Lower leg skin (tissue), 4 donors: ENCODE measurements around the gene CD247. TPM values are rescaled to one million over a fixed set of nuclear protein-coding genes. Genes with fewer than 3 reads are reported as not detected.

ENCODE experiments used
- DNase-seq, 2 donors: peaks; one replicate each; pipeline ENCODE4 v3.0.0-alpha.2; 2019; ENCODE audit warnings: low spot score in 2 of 2
- H3K4me3 ChIP-seq: fragments of 200-600 bp; sonication (generic); 2 replicates; pipeline ENCODE4 v1.5.1; 2017; ENCODE audit warnings: mild to moderate bottlenecking, low read depth; ENCODE audit not compliant: poor library complexity, severe bottlenecking
- POLR2A ChIP-seq, 2 donors: fragments of 450-650 bp; IDR thresholded peaks; one replicate each; pipeline ENCODE4 v1.6.1; 2016 to 2017; ENCODE audit warnings: antibody characterized with exemption in 2 of 2, mild to moderate bottlenecking in 1 of 2, moderate library complexity in 1 of 2
- WGBS, 2 donors: methylation state at CpG; one replicate each; pipeline ENCODE4 v1.1.5; 2018; 5-methylcytosine and 5-hydroxymethylcytosine counted together
- intact Hi-C: fragments of 100-400 bp; cut with DNase I; formaldehyde crosslinking; loops from one replicate; pipeline ENCODE4 v1.15.0; 2023; ENCODE audit warnings: low total_unique reads
- total RNA-seq, 4 donors: library from RNA; depleted of rRNA; stranded (reverse); fragments of >200 nt; gene quantifications; one replicate each; pipeline ENCODE4 v1.1.0, GENCODE V29; 2016
- TF ChIP-seq, protein P1 (sequence below), 3 donors: fragments of 450-650 bp; IDR thresholded peaks; one replicate each; pipeline ENCODE4 v1.5.1; 2016; ENCODE audit warnings: antibody characterized with exemption in 3 of 3, mild to moderate bottlenecking in 3 of 3, moderate library complexity in 2 of 3

CD247 gene
- total RNA-seq, 4 donors from 2014 or later = 0.27 to 0.61 (median 0.58) TPM; not detected in 1

GRCh38 chr1:167477986-167478385 is 40.3 kb downstream of the CD247 start:
- intact Hi-C loops = no loop called here
- 79 to 83% methylated on average over 5 of the region's 5 CpGs for WGBS, 2 donors
- no peak for TF ChIP-seq POLR2A (IDR thresholded peaks at IDR 0.05)
- TF ChIP-seq, protein P1, sequence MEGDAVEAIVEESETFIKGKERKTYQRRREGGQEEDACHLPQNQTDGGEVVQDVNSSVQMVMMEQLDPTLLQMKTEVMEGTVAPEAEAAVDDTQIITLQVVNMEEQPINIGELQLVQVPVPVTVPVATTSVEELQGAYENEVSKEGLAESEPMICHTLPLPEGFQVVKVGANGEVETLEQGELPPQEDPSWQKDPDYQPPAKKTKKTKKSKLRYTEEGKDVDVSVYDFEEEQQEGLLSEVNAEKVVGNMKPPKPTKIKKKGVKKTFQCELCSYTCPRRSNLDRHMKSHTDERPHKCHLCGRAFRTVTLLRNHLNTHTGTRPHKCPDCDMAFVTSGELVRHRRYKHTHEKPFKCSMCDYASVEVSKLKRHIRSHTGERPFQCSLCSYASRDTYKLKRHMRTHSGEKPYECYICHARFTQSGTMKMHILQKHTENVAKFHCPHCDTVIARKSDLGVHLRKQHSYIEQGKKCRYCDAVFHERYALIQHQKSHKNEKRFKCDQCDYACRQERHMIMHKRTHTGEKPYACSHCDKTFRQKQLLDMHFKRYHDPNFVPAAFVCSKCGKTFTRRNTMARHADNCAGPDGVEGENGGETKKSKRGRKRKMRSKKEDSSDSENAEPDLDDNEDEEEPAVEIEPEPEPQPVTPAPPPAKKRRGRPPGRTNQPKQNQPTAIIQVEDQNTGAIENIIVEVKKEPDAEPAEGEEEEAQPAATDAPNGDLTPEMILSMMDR (IDR thresholded peaks at IDR 0.05) = no peak
- no peak for DNase-seq
- no peak overlapping the region for H3K4me3 ChIP-seq

DNA sequence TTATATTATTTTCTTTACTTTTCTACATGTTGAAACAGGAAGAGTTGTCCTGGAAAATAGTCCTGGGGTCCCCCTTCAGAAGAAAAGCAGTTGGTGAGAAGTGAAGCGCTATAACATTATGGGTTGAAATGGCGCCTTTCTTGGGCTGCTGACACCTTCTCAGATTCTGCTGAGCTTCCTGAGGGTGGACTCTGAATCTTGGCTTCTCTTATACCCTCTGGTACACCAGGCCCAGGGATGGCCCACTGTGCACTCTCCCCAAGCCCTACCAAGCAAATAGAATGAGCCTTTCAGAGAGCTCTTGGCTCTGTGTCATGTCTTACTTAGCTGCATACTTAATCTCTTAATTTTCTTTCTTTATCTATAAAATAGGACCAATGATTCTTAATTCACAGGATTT is 42.3 kb downstream of the CD247 start:
- intact Hi-C loops = no loop called here
- no peak overlapping the region for H3K4me3 ChIP-seq
- WGBS, 2 donors = 96 to 100% methylated on average over 2 of the region's 2 CpGs
- DNase-seq = no peak
- TF ChIP-seq, protein P1 (IDR thresholded peaks at IDR 0.05) = no peak
- no peak for TF ChIP-seq POLR2A (IDR thresholded peaks at IDR 0.05)

- 42 to 47% methylated on average over 5 of the region's 5 CpGs for WGBS, 2 donors
- DNase-seq = no peak
- intact Hi-C loops = no loop called here
- no peak overlapping the region for H3K4me3 ChIP-seq
- no peak for TF ChIP-seq POLR2A (IDR thresholded peaks at IDR 0.05)
- TF ChIP-seq, protein P1 (IDR thresholded peaks at IDR 0.05) = no peak
Measured at GRCh38 chr1:167474191-167474641, 44.1 kb downstream of the CD247 start.

DNA sequence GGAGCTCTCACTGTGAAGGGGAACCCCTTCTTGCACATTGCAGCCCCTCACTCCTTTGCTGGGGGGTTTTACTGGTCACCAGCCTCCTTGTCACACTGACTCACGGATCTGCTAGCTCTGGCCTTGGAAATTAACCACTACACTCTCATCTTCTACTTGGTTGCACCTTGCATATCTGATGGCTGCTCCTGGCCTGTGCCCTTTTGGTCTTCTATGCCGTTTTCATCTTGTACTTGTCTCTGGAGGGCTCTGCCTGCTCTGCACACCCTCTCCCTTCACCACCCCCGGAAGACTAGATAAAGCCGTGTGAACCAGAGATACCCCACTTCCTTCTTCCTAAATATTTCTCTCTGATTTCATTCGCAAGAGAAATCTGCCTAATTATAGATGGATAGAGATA is 44.6 kb downstream of the CD247 start:
- 47% methylated on average over 5 of the region's 5 CpGs for WGBS, 2 donors
- intact Hi-C loops = no loop called here
- H3K4me3 ChIP-seq = no peak overlapping the region
- no peak for DNase-seq
- TF ChIP-seq, protein P1 (IDR thresholded peaks at IDR 0.05) = no peak
- no peak for TF ChIP-seq POLR2A (IDR thresholded peaks at IDR 0.05)

DNA sequence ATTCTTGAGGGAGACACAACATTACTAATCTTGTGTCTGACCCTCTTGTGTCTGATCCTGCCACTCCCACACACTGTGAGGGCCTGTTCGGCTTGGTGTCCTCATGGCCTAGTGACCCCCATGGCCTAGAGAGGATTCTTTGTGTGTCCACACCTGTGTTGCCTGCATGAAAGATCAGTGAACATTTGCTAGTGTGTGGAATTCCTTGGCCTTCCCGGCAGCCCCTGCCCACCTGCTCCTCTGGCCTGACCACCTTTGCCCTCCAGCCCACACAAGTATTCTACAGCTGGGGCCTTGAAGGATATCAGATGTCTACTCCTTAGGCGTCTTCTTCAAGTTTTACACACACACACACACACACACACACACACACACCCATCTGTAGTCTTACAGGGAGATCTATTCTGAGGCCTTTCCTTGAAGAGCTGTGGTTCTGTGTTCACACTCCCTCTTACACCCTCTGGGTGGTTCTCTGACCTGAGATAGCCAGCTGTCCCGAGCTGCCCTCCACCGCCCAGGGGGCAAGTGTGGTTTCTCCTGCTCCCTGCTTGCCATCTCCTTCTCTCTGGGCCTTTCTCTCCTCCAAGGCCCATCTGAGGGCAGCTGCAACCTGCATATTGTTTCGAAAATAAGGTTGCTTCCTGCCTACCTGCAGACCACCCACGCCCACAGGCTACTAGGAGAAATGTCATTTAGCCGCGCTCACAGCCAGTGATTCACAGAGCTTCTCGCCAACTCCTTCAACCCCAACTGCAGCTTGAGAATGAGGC is 45.4 kb downstream of the CD247 start:
- whole genome bisulfite sequencing, 2 donors = 83 to 84% methylated on average over 10 of the region's 10 CpGs
- TF ChIP-seq, protein P1 (IDR thresholded peaks at IDR 0.05) = no peak
- no peak for TF ChIP-seq POLR2A (IDR thresholded peaks at IDR 0.05)
- intact Hi-C loops = no loop called here
- no peak for DNase-seq
- no peak overlapping the region for H3K4me3 ChIP-seq
